Testis (tissue), 3 donors: ENCODE data around the gene ARAP1. TPM values are rescaled to one million over a fixed set of nuclear protein-coding genes. Genes with fewer than 3 reads are reported as not detected.

Experiments used
- DNase-seq: peaks from one replicate; pipeline ENCODE4 v3.0.0-alpha.2; 2019
- H3K27ac ChIP-seq, 2 donors: fragments of 200-600 bp; sonication (generic); one replicate each; pipeline ENCODE4 v1.5.1; 2019
- H3K27me3 ChIP-seq: fragments of 200-600 bp; sonication (generic); one replicate; pipeline ENCODE4 v1.5.1; 2019
- H3K36me3 ChIP-seq: fragments of 200-600 bp; sonication (generic); one replicate; pipeline ENCODE4 v1.5.1; 2017; ENCODE audit warnings: low read depth; ENCODE audit errors: missing control alignments
- H3K4me1 ChIP-seq: fragments of 200-600 bp; sonication (generic); one replicate; pipeline ENCODE4 v1.5.1; 2019
- H3K4me3 ChIP-seq, 2 donors: fragments of 200-600 bp; sonication (generic); one replicate each; pipeline ENCODE4 v1.5.1; 2017 to 2019
- H3K9me3 ChIP-seq: fragments of 200-600 bp; sonication (generic); one replicate; pipeline ENCODE4 v1.5.1; 2017
- CTCF ChIP-seq, 3 experiments: fragments of 450-650 bp in 2 of 3; fragments of 200-600 bp in 1 of 3; sonication (generic) in 1 of 3; IDR thresholded peaks; one replicate each; pipeline ENCODE4 v1.5.1; 2016 to 2019; ENCODE audit warnings: antibody characterized with exemption in 3 of 3, mild to moderate bottlenecking in 2 of 3, moderate library complexity in 1 of 3
- POLR2A ChIP-seq: fragments of 450-650 bp; IDR thresholded peaks from one replicate; pipeline ENCODE4 v1.6.1; 2017; ENCODE audit warnings: antibody characterized with exemption, mild to moderate bottlenecking, moderate library complexity
- whole genome bisulfite sequencing, 2 donors: methylation state at CpG; one replicate each; pipeline ENCODE4 v1.1.5; 2018; 5-methylcytosine and 5-hydroxymethylcytosine counted together
- intact Hi-C: fragments of 100-400 bp; cut with DNase I; formaldehyde crosslinking; loops from one replicate; pipeline ENCODE4 v1.15.1; 2023; ENCODE audit warnings: low total_unique reads
- polyA plus RNA-seq: library from polyadenylated mRNA; stranded (reverse); fragments of 350-450 nt; fragmentation: Illumina TruSeq; extraction: RNeasy Lipid Tissue Mini Kit (QIAGEN cat#74804); gene quantifications from one replicate; pipeline ENCODE4 v1.2.3, GENCODE V29; 2014; ENCODE audit warnings: low read depth, low replicate concordance; ENCODE audit not compliant: insufficient read depth
- total RNA-seq, 2 donors: library from RNA; depleted of rRNA; stranded (reverse); fragments of >200 nt; gene quantifications; one replicate each; pipeline ENCODE4 v1.2.3, GENCODE V29; 2016

The ARAP1 gene
- total and polyA plus RNA-seq, 3 donors from 2014 or later: 46.9 to 88.3 (median 65.2) TPM

GRCh38 chr11:72707032-72707431 lies 45.2 kb downstream of the ARAP1 start:
- DNase-seq: no peak
- intact Hi-C loops: no loop called here
- TF ChIP-seq CTCF (IDR thresholded peaks at IDR 0.05) (no peak), POLR2A (no peak)
- H3K27ac ChIP-seq: no peak overlapping the region
- WGBS, 2 donors: 90 to 94% methylated on average over 9 of the region's 9 CpGs
- H3K4me1 ChIP-seq: peaks cover 18% of the 10 kb centered on the region
- no peaks in the 10 kb centered on the region for H3K27me3 ChIP-seq
- H3K4me3 ChIP-seq: no peak overlapping the region
- H3K36me3 ChIP-seq: no peaks in the 10 kb centered on the region
- H3K9me3 ChIP-seq: no peaks in the 10 kb centered on the region

- DNase-seq: no peak
- no peaks in the 10 kb centered on the region for H3K27me3 ChIP-seq
- no peaks in the 10 kb centered on the region for H3K36me3 ChIP-seq
- no peak overlapping the region for H3K4me3 ChIP-seq
- TF ChIP-seq POLR2A: no peak
- TF ChIP-seq CTCF (IDR thresholded peaks at IDR 0.05): no peak
- no peak overlapping the region for H3K27ac ChIP-seq
- intact Hi-C loops: no loop called here
- 82 to 83% methylated on average over 5 of the region's 5 CpGs for WGBS, 2 donors
- H3K4me1 ChIP-seq: peaks cover 18% of the 10 kb centered on the region
- H3K9me3 ChIP-seq: no peaks in the 10 kb centered on the region
Observed at GRCh38 chr11:72706579-72706978, 45.6 kb downstream of the ARAP1 start.

- H3K36me3 ChIP-seq: no peaks in the 10 kb centered on the region
- 83 to 84% methylated on average over 12 of the region's 12 CpGs for whole genome bisulfite sequencing, 2 donors
- intact Hi-C loops: no loop called here
- no peaks in the 10 kb centered on the region for H3K27me3 ChIP-seq
- no peak overlapping the region for H3K27ac ChIP-seq
- no peak overlapping the region for H3K4me3 ChIP-seq
- no peak for DNase-seq
- TF ChIP-seq POLR2A: no peak
- TF ChIP-seq CTCF (IDR thresholded peaks at IDR 0.05): no peak
- peaks cover 18% of the 10 kb centered on the region for H3K4me1 ChIP-seq
- no peaks in the 10 kb centered on the region for H3K9me3 ChIP-seq
Observed at GRCh38 chr11:72705442-72706365, 46.5 kb downstream of the ARAP1 start.

- intact Hi-C loops: no loop called here
- H3K9me3 ChIP-seq: no peaks in the 10 kb centered on the region
- no peaks in the 10 kb centered on the region for H3K27me3 ChIP-seq
- TF ChIP-seq POLR2A (no peak), CTCF (IDR thresholded peaks at IDR 0.05) (no peak)
- H3K4me1 ChIP-seq: peaks cover 18% of the 10 kb centered on the region
- H3K36me3 ChIP-seq: no peaks in the 10 kb centered on the region
- WGBS, 2 donors: 59 to 70% methylated on average over 3 to 4 of the region's 4 CpGs
- no peak overlapping the region for H3K27ac ChIP-seq
- no peak for DNase-seq
- H3K4me3 ChIP-seq: no peak overlapping the region
Observed at GRCh38 chr11:72704783-72705265, 47.4 kb downstream of the ARAP1 start.
